Uterus (tissue), 4 donors: ENCODE measurements around the gene DDX60. TPM values are rescaled to one million over a fixed set of nuclear protein-coding genes. Genes with fewer than 3 reads are reported as not detected.

Source experiments
- DNase-seq, 2 donors: peaks; one replicate each; pipeline ENCODE4 v3.0.0-alpha.2; 2019 to 2020
- H3K27ac ChIP-seq, 2 donors: fragments of 200-600 bp; sonication (generic); 1 replicate in 1 of 2; 2 replicates in 1 of 2; pipeline ENCODE4 v1.5.1; 2016 to 2018
- H3K27me3 ChIP-seq, 2 donors: fragments of 200-600 bp; sonication (generic); one replicate each; pipeline ENCODE4 v1.5.1; 2018 to 2019; ENCODE audit warnings: control low read depth in 1 of 2
- H3K36me3 ChIP-seq, 2 donors: fragments of 200-600 bp; sonication (generic); one replicate each; pipeline ENCODE4 v1.5.1; 2019; ENCODE audit warnings: control low read depth in 1 of 2
- H3K4me1 ChIP-seq, 2 donors: fragments of 200-600 bp; sonication (generic); one replicate each; pipeline ENCODE4 v1.5.1; 2018 to 2019; ENCODE audit warnings: control low read depth in 1 of 2
- H3K4me3 ChIP-seq, 2 donors: fragments of 200-600 bp; sonication (generic); 1 replicate in 1 of 2; 2 replicates in 1 of 2; pipeline ENCODE4 v1.5.1; 2018 to 2019; ENCODE audit warnings: mild to moderate bottlenecking in 1 of 2
- H3K9me3 ChIP-seq, 2 donors: fragments of 200-600 bp; sonication (generic); one replicate each; pipeline ENCODE4 v1.5.1; 2019; ENCODE audit warnings: control low read depth in 1 of 2
- CTCF ChIP-seq, 4 experiments: fragments of 200-600 bp in 2 of 4; fragments of 450-650 bp in 2 of 4; sonication (generic) in 2 of 4; IDR thresholded peaks; one replicate each; pipeline ENCODE4 v1.5.1; 2016 to 2019; ENCODE audit warnings: antibody characterized with exemption in 4 of 4, mild to moderate bottlenecking in 2 of 4, moderate library complexity in 1 of 4
- POLR2A ChIP-seq, 2 donors: fragments of 450-650 bp; IDR thresholded peaks; one replicate each; pipeline ENCODE4 v1.6.1; 2016; ENCODE audit warnings: antibody characterized with exemption in 2 of 2, mild to moderate bottlenecking in 1 of 2, moderate library complexity in 1 of 2
- intact Hi-C: fragments of 100-400 bp; cut with DNase I; formaldehyde crosslinking; loops from one replicate; pipeline ENCODE4 v1.15.1; 2023; ENCODE audit warnings: low total_unique reads
- total RNA-seq, 4 donors: library from RNA; depleted of rRNA in 3 of 4; stranded (reverse); fragments of >200 nt in 3 of 4; gene quantifications; one replicate each; pipeline versions ENCODE4 v1.1.0 to v1.2.4, GENCODE V29; 2014 to 2023
- donor health status: DM: yes; HTN: yes; CAD: no.

The DDX60 gene
- total RNA-seq, 4 donors from 2014 or later: 10.0 to 45.1 (median 27.3) TPM

DNA sequence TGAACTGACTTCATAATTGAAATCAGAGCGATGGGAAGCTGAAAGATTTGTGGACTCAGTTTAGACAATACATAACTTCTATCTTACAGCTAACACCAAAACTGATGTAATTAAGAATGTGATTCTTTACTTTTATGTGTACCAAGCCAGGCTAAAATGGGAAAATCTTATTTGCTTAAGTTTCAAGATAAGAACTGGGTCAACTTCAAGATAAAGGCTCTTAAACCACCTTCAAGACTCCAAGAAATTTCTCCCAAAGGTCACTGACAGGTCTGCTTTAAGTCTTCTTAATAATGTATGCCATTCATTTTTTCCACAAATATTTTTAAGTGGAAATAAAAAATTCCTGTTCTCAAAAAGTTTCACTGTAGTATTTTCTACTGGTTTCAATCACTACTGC, 55.5 kb downstream of the DDX60 start:
- Histone ChIP-seq H3K36me3 (no peaks in the 10 kb centered on the region), H3K27me3 (no peaks in the 10 kb centered on the region), H3K4me1 (no peaks in the 10 kb centered on the region), H3K9me3 (no peaks in the 10 kb centered on the region), H3K4me3 (no peak overlapping the region), H3K27ac (no peak overlapping the region)
- intact Hi-C loops: no loop called here
- no peak for DNase-seq
- no peak for TF ChIP-seq POLR2A (IDR thresholded peaks at IDR 0.05)
- TF ChIP-seq CTCF (IDR thresholded peaks at IDR 0.05): no peak

- TF ChIP-seq POLR2A (IDR thresholded peaks at IDR 0.05) (no peak), CTCF (IDR thresholded peaks at IDR 0.05) (no peak)
- no peak for DNase-seq
- H3K27me3 ChIP-seq: no peaks in the 10 kb centered on the region
- H3K9me3 ChIP-seq: no peaks in the 10 kb centered on the region
- intact Hi-C loops: no loop called here
- H3K4me1 ChIP-seq: no peaks in the 10 kb centered on the region
- no peaks in the 10 kb centered on the region for H3K36me3 ChIP-seq
- H3K4me3 ChIP-seq: no peak overlapping the region
- H3K27ac ChIP-seq: no peak overlapping the region
Measured at GRCh38 chr4:168259096-168259495, 59.5 kb downstream of the DDX60 start.

GRCh38 chr4:168257768-168258167, 60.8 kb downstream of the DDX60 start:
- no peak for DNase-seq
- no peaks in the 10 kb centered on the region for H3K36me3 ChIP-seq

GRCh38 chr4:168248176-168248710, 70.3 kb downstream of the DDX60 start:
- intact Hi-C loops: no loop called here
- no peaks in the 10 kb centered on the region for H3K4me1 ChIP-seq
- no peak overlapping the region for H3K27ac ChIP-seq
- TF ChIP-seq POLR2A (IDR thresholded peaks at IDR 0.05) (no peak), CTCF (IDR thresholded peaks at IDR 0.05) (no peak)
- H3K36me3 ChIP-seq: no peaks in the 10 kb centered on the region
- H3K27me3 ChIP-seq: no peaks in the 10 kb centered on the region
- H3K4me3 ChIP-seq: no peak overlapping the region
- DNase-seq: no peak
- no peaks in the 10 kb centered on the region for H3K9me3 ChIP-seq

More at GRCh38 chr4:168257768-168258167, 60.8 kb downstream of the DDX60 start:
- TF ChIP-seq CTCF (IDR thresholded peaks at IDR 0.05): no peak
- no peak for TF ChIP-seq POLR2A (IDR thresholded peaks at IDR 0.05)
- no peak overlapping the region for H3K27ac ChIP-seq
- no peak overlapping the region for H3K4me3 ChIP-seq
- intact Hi-C loops: no loop called here
- no peaks in the 10 kb centered on the region for H3K9me3 ChIP-seq
- H3K27me3 ChIP-seq: no peaks in the 10 kb centered on the region
- no peaks in the 10 kb centered on the region for H3K4me1 ChIP-seq

DNA sequence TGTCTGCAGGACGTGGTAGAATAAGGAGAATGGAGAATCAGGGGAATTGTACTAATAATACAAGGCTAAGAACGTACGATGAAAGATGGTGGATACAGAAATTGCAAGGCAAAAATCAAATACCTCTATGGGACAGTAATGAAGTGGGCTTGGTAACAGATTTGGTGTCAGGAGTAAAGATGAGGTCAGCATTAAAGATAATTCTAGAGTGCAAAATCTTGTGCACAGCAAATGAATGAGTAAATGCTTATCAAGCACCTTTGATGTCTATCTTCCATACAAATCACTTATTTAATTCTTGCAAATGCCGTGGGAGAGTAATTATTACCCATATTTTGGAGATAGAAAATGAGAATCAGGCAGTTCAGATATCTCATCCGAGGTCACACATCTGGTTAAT, 70.9 kb downstream of the DDX60 start:
- Histone ChIP-seq H3K4me1 (no peaks in the 10 kb centered on the region), H3K27ac (no peak overlapping the region), H3K27me3 (no peaks in the 10 kb centered on the region), H3K36me3 (no peaks in the 10 kb centered on the region), H3K4me3 (no peak overlapping the region), H3K9me3 (no peaks in the 10 kb centered on the region)
- TF ChIP-seq POLR2A (IDR thresholded peaks at IDR 0.05) (no peak), CTCF (IDR thresholded peaks at IDR 0.05) (no peak)
- DNase-seq: no peak
- intact Hi-C loops: no loop called here
